Activated CD8-positive, alpha-beta memory T cell treated with anti-CD3 and anti-CD28 coated beads for 48 hours (primary cell): ENCODE results near the gene CBFA2T2.

Experiments used
- DNase-seq, 3 experiments: peaks; one replicate each; pipeline ENCODE4 v3.0.0-alpha.2; 2020; ENCODE audit warnings: low read depth in 2 of 3, low spot score in 2 of 3

CBFA2T2 gene

GRCh38 chr20:33676121-33676520, 186.2 kb downstream of the CBFA2T2 start:
- DNase-seq: no peak

GRCh38 chr20:33676652-33677645, 187.1 kb downstream of the CBFA2T2 start:
- no peak for DNase-seq

DNA sequence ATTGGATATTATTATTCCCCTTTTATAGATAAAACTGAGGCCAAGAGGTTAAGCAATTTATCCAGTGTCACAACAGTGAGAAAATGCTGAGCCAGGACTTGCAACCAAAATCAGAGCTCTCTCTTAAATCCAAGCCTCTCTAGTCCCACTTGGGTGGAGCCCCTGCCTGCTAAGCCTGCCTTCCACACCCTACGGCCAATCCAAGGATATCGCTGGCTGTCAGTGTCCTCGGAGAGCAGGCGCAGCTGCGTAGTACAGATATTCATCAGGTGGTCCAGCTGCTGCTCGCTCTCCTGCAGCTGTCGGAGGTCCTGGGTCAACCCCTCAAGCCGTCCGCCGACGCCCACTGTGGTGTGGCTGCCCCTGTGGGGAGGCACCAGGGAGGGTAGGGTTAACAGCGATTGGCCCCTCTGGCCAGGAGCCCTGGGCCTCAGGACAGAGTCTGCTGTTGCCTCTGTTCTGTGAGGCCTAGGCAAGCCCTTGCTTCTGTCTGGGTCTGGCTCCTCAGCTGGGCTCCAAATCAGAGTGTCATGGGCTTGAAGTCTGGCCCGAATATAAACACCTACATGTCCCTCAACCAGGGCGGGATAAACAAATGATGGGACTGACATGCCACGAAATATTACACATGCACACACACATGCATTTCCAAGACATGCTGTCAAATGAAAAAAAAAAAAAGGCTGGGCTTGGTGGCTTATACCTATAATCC, 188.3 kb downstream of the CBFA2T2 start:
- DNase-seq: no peak

DNA sequence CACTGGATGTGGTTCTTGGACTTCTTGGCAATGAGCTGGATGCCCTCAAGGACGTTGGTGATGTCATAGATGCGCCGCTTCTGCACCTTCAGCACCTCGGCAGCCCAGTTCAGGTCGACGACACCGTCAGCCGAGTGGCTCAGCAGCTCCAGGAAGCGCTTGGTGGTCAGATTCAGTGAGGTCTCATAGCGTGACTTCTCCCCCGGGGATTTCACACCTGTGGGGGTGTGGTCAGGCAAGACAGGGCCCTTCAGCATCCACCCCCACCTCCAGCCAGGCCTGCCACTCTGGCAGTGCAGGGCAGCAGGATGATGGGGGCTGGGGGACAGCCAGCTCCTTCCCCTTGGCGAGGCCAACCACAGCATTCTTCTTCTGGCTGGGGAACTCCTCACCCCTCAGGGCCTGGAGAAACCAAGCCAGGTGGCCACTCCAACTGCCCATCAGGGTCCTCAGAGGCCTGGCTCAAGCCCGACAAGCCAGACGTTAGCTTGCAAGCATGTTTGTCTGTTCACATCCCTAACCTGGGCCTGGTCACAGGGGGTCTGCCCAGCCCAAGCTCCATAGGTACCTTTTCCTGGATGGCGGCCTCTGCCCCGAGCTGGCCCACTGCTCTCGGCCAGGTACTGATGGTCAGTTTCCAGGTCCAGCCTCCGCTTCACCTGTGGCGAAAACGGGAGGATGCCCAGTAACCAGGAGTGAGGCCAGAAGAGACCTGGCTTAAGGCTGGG, 190.0 kb downstream of the CBFA2T2 start:
- no peak for DNase-seq

- DNase-seq: no peak
Observed at GRCh38 chr20:33680686-33681085, 190.8 kb downstream of the CBFA2T2 start.

DNA sequence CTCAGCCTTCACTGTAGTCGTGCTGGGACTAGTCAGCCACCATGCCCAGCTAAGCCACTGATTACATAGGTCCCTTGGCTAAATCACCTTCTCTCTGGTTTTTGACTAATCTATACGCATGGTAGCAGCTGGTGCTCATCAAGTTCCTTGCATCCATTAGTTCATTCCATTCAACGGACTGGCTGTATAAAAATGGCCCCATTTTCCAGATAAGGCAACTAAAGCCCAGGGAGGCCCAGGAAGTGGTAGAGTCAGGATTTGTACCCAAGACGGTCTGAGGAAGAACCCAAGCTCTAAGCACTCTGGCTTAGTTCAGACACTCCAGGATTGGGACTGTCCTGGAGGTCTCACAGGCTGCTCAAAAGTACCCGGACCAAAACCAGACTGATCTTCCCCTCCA, 191.4 kb downstream of the CBFA2T2 start:
- DNase-seq: no peak

DNA sequence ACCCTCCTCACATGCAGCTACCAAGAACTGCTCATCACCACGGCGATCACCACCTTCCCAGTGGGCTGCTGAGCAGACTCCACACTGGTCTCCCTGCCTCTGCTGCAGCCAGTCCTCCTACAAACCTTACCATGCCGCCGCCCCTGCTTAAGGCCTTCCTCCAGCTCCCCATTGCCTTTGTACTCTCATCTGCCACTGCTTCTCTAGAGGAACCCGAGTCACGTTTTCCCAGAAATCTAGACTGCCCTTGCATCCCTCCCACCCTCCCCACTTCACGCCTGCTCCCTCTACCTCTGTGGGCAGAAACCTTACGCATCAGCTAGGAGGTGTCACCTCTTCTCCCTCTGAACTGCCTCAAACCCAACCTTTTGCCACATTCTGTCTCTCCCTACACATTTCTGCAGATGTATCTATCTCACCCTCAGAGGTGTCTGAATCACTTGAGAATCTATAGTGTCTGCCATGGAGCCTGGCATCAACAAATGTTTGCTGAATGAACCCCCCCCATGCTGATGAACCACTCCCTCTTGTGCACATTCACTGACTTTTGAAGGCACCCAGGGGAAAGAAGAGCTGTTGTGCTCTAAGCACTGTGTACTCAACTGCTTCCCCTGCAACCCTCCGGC, 191.9 kb downstream of the CBFA2T2 start:
- no peak for DNase-seq

- no peak for DNase-seq
Observed at GRCh38 chr20:33684533-33685327, 194.8 kb downstream of the CBFA2T2 start.

DNA sequence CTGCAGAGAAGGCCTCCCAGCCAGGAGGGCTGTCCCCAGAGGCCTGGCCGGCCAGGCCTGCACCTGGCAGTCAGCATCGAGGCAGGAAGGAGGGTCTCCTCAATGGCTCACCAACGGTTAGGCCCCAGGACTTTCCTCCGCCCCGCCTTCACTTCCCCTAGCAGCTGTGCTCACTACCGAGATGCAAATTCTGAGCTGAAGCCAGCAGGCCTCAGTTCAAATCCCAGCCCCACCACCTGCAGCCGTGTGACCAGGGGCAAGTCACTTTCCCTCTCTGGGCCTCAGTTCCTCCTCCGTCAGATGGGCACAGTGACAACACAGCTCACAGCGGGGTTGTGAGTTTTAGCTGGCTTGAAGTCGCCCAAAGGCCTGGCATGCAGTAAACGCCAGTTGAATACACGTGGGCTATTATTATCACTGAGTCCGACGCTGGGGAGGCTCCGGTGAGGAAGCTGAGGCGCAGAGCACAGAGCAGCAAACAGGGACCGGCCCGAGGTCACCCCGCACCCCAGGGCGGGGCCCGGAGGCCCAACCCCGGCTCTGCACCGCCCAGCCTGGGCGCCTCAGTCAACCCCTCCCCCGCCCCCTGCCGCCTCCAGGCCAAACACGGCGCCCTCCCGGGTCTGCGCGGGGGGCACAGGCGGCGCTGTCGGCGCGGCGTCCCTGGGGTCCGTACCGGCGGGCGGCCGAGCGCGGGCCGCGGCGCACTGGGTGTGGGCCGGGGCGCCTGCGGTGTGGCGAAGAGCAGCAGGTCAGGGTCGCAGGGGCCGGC, 195.6 kb downstream of the CBFA2T2 start:
- DNase-seq: peak in 2 of 3 experiments; percentile 44 to 60

- DNase-seq: peak; percentile 94 to 96 (median 94)
Observed at GRCh38 chr20:33686100-33686983, 196.4 kb downstream of the CBFA2T2 start, which contains the start of gene E2F1. Gene E2F1 (minus strand): TSS chr20:33686385. CDS start chr20:33686264, 121 bp downstream.

DNA sequence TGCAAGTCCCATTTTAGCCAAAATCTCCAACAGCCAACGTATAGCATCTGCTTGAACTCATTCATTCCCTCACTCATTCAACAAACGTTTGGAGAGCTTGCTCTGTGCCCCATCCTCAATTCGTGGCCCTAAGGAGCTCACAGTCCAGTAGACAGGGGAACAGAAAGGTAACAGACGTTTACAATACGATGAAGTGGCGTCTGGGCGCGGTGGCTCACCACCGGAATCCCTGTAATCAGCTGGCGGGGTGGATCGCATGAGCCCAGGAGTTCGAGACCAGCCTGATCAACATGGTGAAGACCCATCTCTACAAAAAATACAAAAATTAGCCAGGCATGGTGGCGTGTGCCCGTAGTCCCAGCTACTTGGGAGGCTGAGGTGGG, 197.1 kb downstream of the CBFA2T2 start:
- no peak for DNase-seq

DNA sequence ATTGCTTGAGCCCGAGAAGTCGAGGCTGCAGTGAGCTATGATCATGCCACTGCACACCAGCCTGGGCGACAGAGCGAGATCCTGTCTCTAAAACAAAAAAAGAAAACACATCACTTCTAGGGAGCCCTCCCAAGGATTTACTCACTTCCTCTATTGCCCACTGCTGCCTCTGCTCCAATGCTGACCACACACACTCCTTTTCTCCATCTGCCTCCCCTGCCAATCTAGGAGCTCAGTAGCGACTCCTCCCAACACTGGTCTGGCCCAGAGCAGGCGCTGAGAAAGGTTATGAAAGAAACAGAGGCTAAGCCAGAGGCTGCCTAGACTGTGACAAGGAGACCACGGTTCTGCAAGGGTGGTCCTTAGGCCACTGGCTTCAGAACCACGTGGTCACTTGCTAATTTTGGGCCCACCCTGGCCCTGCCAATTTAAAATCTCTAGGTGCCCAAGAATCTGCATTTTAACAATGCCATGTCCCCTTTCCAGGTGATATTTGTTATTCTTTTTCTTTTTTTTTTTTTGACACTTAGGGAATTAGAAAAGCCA, 197.5 kb downstream of the CBFA2T2 start:
- DNase-seq: no peak

- no peak for DNase-seq
Observed at GRCh38 chr20:33687993-33688937, 198.4 kb downstream of the CBFA2T2 start.

DNA sequence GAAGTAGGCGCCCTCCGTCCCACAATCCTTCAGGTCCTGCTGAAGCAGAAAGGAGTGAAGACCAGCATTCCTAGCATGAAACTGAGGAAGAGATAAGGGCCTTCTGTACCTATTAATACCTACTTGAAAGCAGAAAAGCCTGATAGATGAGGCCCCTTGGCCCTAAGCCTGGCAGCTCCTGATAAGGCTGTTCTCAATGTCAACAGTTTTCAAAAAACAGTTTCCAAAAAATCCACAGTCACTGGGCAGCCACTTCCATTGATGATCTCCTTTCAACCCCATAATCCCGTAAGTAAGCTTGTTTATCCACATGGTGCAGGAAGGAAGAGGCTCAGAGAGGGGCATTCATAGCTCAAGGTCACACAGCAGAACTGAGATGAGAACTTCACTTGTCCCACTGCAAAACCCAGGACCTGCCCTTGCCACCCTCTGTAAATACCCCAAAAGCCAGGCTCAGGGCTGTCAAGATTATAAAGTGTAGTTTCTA, 199.1 kb downstream of the CBFA2T2 start:
- DNase-seq: no peak

GRCh38 chr20:33689493-33689892, 199.6 kb downstream of the CBFA2T2 start:
- DNase-seq: no peak

DNA sequence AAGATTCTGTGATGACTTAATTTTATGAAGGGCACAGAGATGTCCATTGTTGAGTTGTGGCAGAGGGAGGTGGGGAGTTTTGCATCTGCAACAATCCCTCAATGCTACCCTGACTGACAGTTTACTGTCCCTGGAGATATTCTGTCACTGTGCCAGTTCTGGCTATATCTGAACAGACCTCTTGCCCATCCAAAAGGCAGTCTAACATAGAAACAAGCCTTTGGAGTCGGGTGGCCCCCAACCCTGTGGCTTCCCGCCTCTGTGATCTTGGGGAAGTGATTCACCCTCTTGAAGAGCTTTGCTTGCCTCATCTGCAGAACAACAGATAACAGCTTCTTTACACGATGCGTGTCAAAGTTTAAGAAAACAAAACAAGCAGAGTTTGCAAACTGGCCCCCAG, 200.1 kb downstream of the CBFA2T2 start:
- DNase-seq: peak in 1 of 3 experiments; percentile 27

DNA sequence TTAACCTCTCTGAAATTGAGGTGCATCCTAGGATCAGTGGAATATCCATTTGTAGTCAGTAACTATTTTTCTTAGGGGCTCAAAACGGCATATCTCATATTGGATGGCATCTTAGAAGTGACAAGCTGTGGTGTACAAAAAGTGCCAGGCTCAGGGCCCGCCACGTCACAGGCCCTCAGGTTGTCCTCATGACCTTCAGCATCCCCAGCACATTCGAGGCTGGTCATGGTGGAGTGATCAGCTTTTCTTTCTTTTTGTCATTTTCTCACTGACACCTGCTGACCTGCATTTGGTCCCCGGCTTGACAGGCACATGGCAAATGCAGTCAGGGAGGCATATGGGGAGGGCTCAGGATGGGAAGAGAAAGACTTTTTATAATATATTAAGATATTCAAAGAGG, 203.4 kb downstream of the CBFA2T2 start:
- DNase-seq: no peak
